Bronchial epithelial cell (primary cell): Measurements from ENCODE around the gene GUCY2F. TPM values are rescaled to one million over a fixed set of nuclear protein-coding genes. Genes with fewer than 3 reads are reported as not detected.

Source experiments
- DNase-seq: peaks from one replicate; pipeline ENCODE4 v3.0.0-alpha.2; 2010; ENCODE audit warnings: low read depth
- FAIRE-seq: peaks from 2 replicates; lab custom pipeline; 2011; peaks lifted over from hg19 to GRCh38; lab: Jason Lieb, UNC
- H3K27me3 ChIP-seq: 2 replicates; pipeline ENCODE4 v1.5.1; 2011; ENCODE audit warnings: low read length; ENCODE audit not compliant: control insufficient read depth, insufficient read depth
- H3K36me3 ChIP-seq: 2 replicates; pipeline ENCODE4 v1.5.1; 2011; ENCODE audit warnings: low read length; ENCODE audit not compliant: control insufficient read depth, insufficient read depth
- H3K4me3 ChIP-seq: 2 replicates; pipeline ENCODE4 v1.5.1; 2011; ENCODE audit warnings: mild to moderate bottlenecking, low read depth, low read length, control low read depth
- total RNA-seq: library from RNA; depleted of rRNA; stranded (reverse); fragments of >200 nt; gene quantifications from 2 replicates; pipeline ENCODE4 v1.2.1, GENCODE V29; 2014
- TF ChIP-seq, protein P1 (sequence below): IDR thresholded peaks from 2 replicates; pipeline ENCODE4 v1.5.1; 2011; ENCODE audit warnings: mild to moderate bottlenecking, moderate library complexity, low read length, control low read depth, inconsistent platforms; ENCODE audit not compliant: insufficient read depth, severe bottlenecking

The GUCY2F gene
- total RNA-seq, result under 0.01 TPM in 1 of 2 replicates, not detected in the other

DNA sequence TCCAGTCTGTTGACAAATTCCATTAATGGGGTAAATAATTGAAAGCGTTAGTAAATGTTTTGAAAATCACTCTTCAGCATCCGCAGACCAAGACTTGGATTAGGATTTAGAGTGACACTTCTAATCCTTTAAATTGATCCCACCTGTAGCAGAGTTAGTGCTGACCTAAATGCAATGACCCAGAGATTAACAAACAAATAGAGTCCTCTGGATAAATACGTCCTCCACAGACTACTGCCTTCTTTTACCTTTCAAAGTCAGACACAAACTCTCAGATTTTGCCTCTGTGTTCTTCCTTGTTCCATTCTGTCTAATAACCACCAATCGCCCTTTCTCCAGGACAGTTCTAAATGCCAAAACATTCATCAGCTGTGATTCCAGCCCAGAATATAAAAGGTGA, at the start of gene GUCY2F:
TSS of gene GUCY2F (minus strand) at position 101 of the 400 bp plus-strand sequence. CDS start 6,150 bp downstream, outside the sequence.
- TF ChIP-seq, protein P1, sequence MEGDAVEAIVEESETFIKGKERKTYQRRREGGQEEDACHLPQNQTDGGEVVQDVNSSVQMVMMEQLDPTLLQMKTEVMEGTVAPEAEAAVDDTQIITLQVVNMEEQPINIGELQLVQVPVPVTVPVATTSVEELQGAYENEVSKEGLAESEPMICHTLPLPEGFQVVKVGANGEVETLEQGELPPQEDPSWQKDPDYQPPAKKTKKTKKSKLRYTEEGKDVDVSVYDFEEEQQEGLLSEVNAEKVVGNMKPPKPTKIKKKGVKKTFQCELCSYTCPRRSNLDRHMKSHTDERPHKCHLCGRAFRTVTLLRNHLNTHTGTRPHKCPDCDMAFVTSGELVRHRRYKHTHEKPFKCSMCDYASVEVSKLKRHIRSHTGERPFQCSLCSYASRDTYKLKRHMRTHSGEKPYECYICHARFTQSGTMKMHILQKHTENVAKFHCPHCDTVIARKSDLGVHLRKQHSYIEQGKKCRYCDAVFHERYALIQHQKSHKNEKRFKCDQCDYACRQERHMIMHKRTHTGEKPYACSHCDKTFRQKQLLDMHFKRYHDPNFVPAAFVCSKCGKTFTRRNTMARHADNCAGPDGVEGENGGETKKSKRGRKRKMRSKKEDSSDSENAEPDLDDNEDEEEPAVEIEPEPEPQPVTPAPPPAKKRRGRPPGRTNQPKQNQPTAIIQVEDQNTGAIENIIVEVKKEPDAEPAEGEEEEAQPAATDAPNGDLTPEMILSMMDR, result no peak
- Histone ChIP-seq H3K36me3 (no peaks in the 10 kb centered on the region), H3K27me3 (no peaks in the 10 kb centered on the region), H3K4me3 (no peak within 1 kb of the TSS)
- DNase-seq, result no peak
- no peak for FAIRE-seq

DNA sequence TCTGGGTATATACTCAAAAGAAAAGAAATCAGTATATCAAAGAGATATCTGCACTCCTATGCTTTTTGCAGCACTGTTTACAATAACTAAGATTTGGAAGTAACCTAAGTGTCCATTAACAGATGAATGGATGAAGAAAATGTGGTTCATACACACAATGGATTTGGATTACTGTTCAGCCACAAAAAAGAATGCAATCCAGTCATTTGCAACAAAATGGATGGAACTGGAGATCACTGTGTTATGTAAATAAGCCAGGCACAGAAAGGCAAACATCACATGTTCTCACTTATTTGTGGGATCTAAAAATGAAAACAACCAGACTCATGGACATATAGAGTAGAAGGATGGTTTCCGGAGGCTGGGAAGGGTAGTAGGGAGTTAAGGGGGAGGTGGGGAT, 37.1 kb upstream of the GUCY2F start:
- Histone ChIP-seq H3K27me3 (no peaks in the 10 kb centered on the region), H3K36me3 (no peaks in the 10 kb centered on the region), H3K4me3 (no peak overlapping the region)
- TF ChIP-seq, protein P1, result no peak
- no peak for FAIRE-seq
- DNase-seq, result no peak

DNA sequence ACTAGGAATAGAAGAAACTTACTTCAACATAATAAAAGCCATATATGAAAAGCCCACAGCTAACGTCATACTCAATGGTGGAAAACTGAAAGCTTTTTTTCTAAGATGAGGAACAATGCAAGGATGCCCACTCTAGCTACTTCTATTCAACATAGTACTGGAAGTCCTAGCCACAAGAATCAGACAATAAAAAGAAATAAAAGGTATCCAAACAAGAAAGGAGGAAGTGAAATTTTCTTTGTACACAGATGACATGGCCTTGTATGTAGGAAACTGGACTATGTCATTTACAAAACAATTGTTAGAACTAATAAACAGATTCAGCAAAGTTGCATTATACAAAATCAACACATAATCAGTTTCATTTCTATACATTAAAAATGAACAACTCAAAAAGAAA, 29.2 kb upstream of the GUCY2F start:
- H3K4me3 ChIP-seq, result no peak overlapping the region
- H3K36me3 ChIP-seq, result no peaks in the 10 kb centered on the region
- TF ChIP-seq, protein P1, result no peak
- H3K27me3 ChIP-seq, result no peaks in the 10 kb centered on the region
- FAIRE-seq, result no peak
- DNase-seq, result no peak

DNA sequence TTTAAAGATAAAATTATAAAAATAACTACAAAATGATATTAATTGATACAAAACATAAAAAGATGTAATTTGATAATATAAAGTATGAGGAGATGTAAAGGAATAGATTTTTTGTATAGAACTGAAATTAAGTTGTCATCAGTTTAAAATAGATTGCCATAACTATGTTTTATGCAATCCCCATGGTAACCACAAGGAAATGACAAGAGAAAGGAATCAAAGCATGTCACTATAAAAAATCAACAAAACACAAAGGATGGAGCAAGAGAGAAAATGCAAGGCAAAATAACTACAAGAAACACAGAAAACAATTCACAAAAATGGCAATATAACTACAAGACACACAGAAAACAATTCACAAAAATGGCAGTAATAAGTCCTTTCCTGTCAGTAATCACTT, 27.0 kb upstream of the GUCY2F start:
- H3K4me3 ChIP-seq, result no peak overlapping the region
- H3K36me3 ChIP-seq, result no peaks in the 10 kb centered on the region
- DNase-seq (no peak), FAIRE-seq (no peak)
- TF ChIP-seq, protein P1, result no peak
- no peaks in the 10 kb centered on the region for H3K27me3 ChIP-seq

DNA sequence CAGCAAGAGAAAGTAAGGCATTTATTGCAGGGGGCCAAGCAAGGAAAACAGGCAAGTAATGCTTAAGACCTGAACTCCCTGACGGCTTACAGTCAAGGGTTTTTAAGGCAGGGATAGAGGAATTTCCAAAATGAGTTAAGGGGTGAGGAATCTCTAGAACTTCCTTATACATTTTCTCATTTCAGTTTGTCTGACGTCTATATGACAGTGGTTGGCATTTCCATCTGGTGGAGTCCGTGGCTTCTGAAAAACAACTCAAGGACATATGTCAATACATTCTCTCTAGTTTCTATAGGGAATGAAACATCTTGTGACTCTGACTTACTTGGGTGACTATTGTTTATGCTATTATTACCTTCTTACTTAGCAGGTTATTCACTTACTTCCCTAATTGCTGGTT, 19.3 kb upstream of the GUCY2F start:
- FAIRE-seq, result no peak
- no peak for DNase-seq
- Histone ChIP-seq H3K4me3 (no peak overlapping the region), H3K27me3 (no peaks in the 10 kb centered on the region), H3K36me3 (no peaks in the 10 kb centered on the region)
- TF ChIP-seq, protein P1, result no peak

DNA sequence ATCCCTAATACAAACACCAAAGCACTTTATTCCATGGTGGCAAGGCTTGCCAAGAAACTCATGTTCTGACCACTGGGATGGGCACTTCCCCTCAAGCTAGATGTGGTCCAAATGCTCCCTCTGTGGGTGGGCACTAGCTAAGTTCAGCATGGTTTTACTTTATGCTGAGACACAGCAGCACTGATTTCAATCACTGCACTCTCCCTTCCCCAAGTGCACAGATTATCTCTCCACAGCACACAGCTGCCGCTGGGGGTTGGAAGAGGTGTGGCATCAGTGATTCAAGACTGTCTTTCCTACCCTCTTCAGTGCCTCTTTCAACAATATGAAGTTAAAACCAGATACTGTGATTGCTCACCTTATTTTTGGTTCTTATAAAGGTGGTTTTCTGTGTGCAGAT, 16.5 kb upstream of the GUCY2F start:
- DNase-seq (no peak), FAIRE-seq (no peak)
- no peak overlapping the region for H3K4me3 ChIP-seq
- TF ChIP-seq, protein P1, result no peak
- H3K36me3 ChIP-seq, result no peaks in the 10 kb centered on the region
- no peaks in the 10 kb centered on the region for H3K27me3 ChIP-seq
